Astrocyte of the spinal cord (primary cell): ENCODE results near the gene MAPK8IP3.

Experiments used
- DNase-seq: peaks from one replicate; pipeline ENCODE4 v3.0.0; 2011; ENCODE audit warnings: low read depth, low spot score
- H3K4me3 ChIP-seq: 2 replicates; pipeline ENCODE4 v1.5.1; 2011; ENCODE audit warnings: low read depth, mild to moderate bottlenecking, low read length, moderate library complexity
- in situ Hi-C: cut with HindIII; loops from 2 replicates; pipeline ENCODE4 v1.10.0; 2017; ENCODE audit warnings: low sequenced_read_pairs
- TF ChIP-seq, protein P1 (sequence below): IDR thresholded peaks from 2 replicates; pipeline ENCODE4 v1.5.1; 2012; ENCODE audit warnings: low read depth, mild to moderate bottlenecking, low read length, inconsistent platforms

The MAPK8IP3 gene

DNA sequence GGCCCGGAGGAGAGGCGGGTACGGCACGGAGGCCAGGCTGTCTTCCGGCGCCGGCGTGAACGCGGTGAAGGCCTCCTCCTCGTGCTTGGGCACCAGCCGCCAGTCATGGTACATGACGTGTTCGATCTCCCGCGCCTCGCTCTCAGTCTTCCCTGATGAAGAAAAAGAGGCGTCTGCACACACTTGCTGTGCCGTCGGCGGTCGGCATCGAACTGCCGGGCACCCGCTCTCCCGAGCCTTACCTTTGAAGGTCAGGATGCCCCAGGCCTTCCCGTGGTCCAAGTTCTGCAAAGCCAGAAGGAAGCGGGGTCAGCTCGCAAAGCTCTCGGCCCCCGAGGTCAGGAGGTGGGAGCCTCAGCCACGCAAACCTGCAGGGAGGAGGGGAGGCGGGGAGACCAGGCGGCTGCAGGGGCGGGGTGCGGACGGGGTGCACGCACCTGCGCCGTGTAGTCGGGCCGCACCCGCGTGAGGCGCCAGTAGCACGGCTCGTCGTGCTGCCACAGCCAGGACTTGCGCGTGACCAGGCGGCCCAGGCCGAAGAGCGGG, 66.4 kb downstream of the MAPK8IP3 start, which contains the start of gene EME2:
TSS of gene EME2 (plus strand) at position 449 of the 546 bp plus-strand sequence. CDS start 418 bp downstream, outside the sequence.
- no peak for DNase-seq
- TF ChIP-seq, protein P1, sequence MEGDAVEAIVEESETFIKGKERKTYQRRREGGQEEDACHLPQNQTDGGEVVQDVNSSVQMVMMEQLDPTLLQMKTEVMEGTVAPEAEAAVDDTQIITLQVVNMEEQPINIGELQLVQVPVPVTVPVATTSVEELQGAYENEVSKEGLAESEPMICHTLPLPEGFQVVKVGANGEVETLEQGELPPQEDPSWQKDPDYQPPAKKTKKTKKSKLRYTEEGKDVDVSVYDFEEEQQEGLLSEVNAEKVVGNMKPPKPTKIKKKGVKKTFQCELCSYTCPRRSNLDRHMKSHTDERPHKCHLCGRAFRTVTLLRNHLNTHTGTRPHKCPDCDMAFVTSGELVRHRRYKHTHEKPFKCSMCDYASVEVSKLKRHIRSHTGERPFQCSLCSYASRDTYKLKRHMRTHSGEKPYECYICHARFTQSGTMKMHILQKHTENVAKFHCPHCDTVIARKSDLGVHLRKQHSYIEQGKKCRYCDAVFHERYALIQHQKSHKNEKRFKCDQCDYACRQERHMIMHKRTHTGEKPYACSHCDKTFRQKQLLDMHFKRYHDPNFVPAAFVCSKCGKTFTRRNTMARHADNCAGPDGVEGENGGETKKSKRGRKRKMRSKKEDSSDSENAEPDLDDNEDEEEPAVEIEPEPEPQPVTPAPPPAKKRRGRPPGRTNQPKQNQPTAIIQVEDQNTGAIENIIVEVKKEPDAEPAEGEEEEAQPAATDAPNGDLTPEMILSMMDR: no peak
- H3K4me3 ChIP-seq: peak within 1 kb of the TSS; percentile 72
- in situ Hi-C loops: no loop called here

DNA sequence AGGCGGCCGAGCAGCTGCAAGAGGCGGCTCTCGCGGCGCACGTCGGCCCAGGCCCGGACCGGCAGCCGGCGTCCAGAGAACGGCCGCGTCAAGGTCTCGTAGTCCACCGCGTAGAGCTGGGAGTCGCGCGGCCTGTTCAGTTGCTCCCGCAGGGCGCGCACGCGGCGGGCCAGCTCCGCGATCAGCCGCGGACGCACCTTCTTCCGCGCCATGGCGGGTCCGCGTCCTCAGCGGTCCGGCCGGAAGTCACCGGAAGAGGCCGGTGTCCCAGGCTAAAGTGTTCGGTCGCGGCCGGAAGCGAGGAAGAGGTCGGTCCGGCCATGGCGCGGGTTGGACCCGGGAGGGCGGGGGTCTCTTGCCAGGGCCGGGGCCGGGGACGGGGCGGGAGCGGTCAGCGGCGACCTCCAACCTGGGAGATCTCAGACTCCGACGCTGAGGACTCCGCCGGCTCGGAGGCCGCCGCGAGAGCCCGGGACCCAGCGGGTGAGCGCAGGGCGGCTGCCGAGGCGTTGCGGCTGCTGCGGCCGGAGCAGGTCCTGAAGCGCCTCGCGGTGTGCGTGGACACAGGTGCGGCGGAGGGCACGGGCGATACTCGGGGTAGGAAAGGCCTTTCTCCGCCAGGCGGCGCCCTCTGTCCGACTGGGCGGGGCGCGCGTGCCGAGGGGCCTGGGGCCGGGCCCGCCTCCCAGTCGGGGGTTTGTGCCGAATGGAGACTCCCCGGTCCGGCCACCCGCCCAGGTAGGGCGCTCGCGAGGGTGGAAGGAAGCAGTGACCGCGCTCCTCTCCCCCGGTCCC, 67.1 kb downstream of the MAPK8IP3 start, which contains the start of gene MRPS34:
TSS of gene MRPS34 (minus strand) at position 227 of the 795 bp plus-strand sequence. CDS start at position 212, 15 bp downstream.
- in situ Hi-C loops: no loop called here
- DNase-seq: peak; percentile 84
- TF ChIP-seq, protein P1: peak; percentile 70
- H3K4me3 ChIP-seq: peak within 1 kb of the TSS; percentile 72

DNA sequence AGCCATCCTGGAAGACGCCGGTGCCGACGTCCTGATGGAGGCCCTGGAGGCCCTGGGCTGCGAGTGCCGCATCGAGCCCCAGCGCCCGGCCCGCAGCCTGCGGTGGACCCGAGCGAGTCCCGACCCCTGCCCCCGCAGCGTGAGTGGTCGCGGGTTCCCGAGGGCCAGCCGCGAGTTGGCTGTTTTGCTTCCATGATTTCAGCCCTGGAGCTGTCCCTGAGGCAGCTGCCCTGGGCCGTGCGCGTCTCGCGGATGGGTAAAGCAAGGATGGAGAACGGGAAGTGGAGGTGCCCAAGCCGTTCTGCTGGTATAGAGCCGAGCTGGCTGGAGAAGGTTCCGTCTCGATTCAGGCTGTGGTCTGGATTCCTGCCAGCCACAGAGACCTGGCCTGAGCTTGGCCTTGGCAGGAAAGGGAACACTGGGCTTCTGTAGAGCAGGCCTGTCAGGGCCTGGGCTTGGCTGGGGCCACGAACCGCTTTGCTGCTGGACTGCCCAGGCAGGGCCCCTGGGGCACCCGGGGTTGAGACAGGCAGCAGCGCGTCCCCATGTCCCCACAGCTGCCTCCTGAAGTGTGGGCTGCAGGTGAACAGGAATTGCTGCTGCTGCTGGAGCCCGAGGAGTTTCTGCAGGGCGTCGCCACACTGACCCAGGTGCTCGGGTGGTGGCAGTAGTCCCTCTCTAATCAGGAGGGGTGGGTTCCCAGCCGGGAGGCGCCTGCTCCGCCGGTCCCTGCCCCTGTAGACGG, 67.9 kb downstream of the MAPK8IP3 start:
- in situ Hi-C loops: no loop called here
- TF ChIP-seq, protein P1: no peak
- peak overlapping the region; percentile 72 for H3K4me3 ChIP-seq
- DNase-seq: peak; percentile 41

DNA sequence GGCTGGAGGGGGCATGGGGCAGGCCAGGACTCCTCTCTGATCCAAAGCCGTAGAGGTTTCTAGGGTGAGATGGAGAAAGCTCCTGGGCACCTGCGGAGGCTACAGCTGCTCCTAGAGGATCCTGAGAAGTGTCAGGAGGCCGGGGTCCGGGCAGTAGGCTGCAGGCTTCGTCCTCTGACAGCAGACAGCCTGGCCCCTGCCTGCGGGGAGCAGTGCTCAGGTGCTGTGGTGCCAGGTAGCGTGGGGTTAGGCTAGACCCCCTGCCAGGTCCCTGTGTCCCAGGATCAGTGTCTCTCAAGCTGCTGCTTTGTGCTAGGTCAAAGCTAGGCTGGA, 68.4 kb downstream of the MAPK8IP3 start:
- in situ Hi-C loops: no loop called here
- no peak for DNase-seq
- H3K4me3 ChIP-seq: peak overlapping the region; percentile 72
- TF ChIP-seq, protein P1: no peak

DNA sequence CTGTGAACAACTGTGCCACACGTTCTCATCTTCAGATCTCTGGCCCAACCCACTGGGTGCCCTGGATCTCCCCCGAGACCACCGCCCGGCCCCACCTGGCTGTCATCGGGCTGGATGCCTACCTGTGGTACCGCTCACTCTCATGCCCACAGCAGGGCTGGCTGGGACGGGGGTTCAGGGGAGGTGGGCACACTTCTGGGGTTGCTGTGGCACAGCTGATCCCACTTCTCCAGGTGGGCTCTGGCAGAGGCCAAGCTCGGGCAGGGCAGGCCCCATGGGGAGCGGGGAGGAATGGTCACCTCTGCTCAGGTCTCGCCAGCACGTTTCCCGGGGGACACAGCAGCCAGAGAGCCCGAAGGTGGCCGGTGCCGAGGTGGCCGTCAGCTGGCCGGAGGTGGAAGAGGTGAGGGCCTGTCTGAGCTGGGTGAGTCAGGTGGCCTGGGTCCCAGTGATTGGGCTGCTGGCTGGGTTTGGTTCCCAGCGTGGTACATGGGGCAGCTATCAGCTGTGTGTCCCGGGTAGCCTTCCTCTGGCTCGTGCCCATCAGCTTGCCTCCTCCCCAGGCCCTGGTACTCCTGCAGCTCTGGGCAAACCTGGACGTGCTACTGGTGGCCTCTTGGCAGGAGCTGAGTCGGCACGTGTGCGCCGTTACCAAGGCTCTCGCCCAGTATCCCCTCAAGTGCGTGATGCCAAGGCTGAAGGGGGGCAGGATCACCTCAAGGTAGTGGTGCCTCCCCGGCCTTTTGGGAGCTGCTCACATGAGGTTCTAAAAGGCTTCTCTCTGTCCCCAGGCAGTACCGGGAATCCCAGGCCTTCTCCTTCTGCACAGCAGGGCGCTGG, 69.2 kb downstream of the MAPK8IP3 start:
- no peak overlapping the region for H3K4me3 ChIP-seq
- in situ Hi-C loops: no loop called here

More for the DNA sequence above, 69.2 kb downstream of the MAPK8IP3 start:
- no peak for DNase-seq
- TF ChIP-seq, protein P1: no peak
